ENCODE results near the gene SEMA3B. TPM values are rescaled to one million over a fixed set of nuclear protein-coding genes. Genes with fewer than 3 reads are reported as not detected.
"Not testable (repeated sequence)": the region's sequence is repeated elsewhere in the genome, so short reads cannot be mapped to it uniquely, and the experiment has no call there.

The SEMA3B gene
- total RNA-seq, 1 donor from 2014 or later = 179 TPM

DNA sequence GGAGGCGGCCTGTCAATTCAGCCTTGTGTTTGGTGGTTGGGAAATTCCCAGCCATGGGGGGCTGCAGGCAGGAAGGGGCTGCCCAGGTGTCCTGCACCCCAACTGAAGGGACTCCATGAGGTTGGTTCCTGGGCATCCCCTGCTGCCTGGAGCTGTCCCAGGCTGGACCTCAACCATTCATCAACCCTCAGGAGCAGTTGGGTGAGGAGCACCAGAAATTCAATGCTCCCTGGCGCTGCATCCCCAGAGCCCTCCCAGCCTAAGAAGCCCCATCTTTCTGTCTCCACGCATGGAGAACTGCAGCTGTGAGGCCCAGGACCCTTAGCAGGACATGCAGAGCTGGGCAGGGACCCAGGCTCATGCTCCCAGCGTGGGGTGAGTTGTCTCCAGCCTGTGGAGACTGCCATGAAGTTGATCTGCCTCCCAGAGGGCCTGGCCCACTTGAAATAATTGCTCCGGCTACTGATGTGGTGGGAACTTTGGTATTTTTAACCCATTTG is 8.0 kb upstream of the SEMA3B start:
- TF ChIP-seq, protein P1, sequence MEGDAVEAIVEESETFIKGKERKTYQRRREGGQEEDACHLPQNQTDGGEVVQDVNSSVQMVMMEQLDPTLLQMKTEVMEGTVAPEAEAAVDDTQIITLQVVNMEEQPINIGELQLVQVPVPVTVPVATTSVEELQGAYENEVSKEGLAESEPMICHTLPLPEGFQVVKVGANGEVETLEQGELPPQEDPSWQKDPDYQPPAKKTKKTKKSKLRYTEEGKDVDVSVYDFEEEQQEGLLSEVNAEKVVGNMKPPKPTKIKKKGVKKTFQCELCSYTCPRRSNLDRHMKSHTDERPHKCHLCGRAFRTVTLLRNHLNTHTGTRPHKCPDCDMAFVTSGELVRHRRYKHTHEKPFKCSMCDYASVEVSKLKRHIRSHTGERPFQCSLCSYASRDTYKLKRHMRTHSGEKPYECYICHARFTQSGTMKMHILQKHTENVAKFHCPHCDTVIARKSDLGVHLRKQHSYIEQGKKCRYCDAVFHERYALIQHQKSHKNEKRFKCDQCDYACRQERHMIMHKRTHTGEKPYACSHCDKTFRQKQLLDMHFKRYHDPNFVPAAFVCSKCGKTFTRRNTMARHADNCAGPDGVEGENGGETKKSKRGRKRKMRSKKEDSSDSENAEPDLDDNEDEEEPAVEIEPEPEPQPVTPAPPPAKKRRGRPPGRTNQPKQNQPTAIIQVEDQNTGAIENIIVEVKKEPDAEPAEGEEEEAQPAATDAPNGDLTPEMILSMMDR (IDR thresholded peaks at IDR 0.05; ENCODE audit: unreplicated experiment) = no peak
- Mint-ChIP-seq H3K9me3 (no peaks in the 10 kb centered on the region), H3K4me3 (peak overlapping the region; percentile 64), H3K4me1 (peaks cover 40% of the 10 kb centered on the region), H3K27ac (peak overlapping the region; percentile 100), H3K36me3 (peaks cover 11% of the 10 kb centered on the region), H3K27me3 (ENCODE audit: low read depth) (no peaks in the 10 kb centered on the region)
- no peak for DNase-seq (ENCODE audit: low spot score in 2 of 2, unreplicated experiment in 2 of 2)

DNA sequence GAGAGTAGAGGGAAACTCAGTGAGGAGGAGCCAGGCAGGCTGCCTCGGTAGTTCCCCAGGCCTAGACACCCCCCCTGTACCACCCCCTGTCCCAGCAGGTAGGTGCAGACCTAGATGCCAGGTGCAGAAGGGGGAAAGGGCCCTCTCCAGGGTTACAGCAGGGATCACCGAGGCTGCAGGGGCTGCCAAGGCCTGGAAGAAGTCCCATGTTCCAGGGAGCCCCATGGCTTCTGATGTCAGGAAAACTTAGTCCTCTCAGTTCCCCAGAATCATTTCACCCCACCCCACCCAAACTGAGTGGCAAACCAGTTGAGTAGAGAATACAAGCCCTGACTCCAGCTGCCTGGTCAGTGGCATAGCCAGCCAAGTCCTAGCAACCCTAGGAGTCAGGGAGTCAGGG is 7.4 kb upstream of the SEMA3B start:
- Mint-ChIP-seq H3K36me3 (peaks cover 10% of the 10 kb centered on the region), H3K9me3 (no peaks in the 10 kb centered on the region), H3K27ac (peak overlapping the region; percentile 100), H3K4me3 (peak overlapping the region; percentile 64), H3K4me1 (peaks cover 45% of the 10 kb centered on the region), H3K27me3 (ENCODE audit: low read depth) (no peaks in the 10 kb centered on the region)
- no peak for DNase-seq (ENCODE audit: low spot score in 2 of 2, unreplicated experiment in 2 of 2)
- TF ChIP-seq, protein P1 (IDR thresholded peaks at IDR 0.05; ENCODE audit: unreplicated experiment) = no peak

DNA sequence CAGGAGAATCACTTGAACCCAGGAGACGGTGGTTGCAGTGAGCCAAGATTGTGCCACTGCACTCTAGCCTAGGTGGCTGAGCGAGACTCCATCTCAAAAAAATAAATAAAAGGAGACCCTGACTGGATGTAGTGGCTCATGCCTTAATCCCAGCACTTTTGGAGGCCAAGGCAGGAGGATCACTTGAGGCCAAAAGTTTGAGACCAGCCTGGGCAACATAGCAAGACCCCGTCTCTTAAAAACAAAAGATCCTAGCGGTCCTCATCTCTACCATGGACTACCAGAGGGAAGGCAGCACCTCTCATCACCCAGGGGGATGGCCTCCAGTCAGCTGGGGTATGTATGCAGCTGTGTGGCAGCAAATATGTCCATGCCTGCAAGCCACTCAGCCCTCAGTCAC is 6.7 kb upstream of the SEMA3B start:
- not testable (repeated sequence) for H3K4me3 Mint-ChIP-seq; H3K27me3 Mint-ChIP-seq (ENCODE audit: low read depth); H3K9me3 Mint-ChIP-seq; DNase-seq (ENCODE audit: low spot score in 2 of 2, unreplicated experiment in 2 of 2); H3K36me3 Mint-ChIP-seq
- peak overlapping the region; percentile 100 for H3K27ac Mint-ChIP-seq
- H3K4me1 Mint-ChIP-seq = peaks cover 52% of the 10 kb centered on the region

DNA sequence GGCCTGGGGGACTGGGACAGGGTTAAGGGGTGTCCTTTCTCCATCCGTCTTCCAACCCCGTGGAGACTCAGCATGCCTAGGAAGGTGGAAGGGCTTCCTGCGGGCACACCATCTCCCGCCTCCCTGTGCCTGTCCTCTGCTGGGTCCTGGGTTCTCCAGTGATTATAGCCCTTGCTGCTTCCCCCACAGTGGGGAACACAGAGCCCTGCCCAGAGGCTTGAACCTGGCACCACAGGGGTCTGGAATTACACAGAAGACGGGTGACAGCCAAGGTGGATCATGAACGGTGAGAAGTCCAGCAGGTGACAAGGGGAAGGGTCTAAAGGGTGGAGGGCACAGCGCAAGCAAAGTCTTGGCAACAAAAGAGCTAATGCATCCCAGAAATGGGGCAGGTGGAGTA is 6.2 kb upstream of the SEMA3B start:
- H3K27ac Mint-ChIP-seq = peak overlapping the region; percentile 100
- DNase-seq (ENCODE audit: low spot score in 2 of 2, unreplicated experiment in 2 of 2) = no peak
- peaks cover 58% of the 10 kb centered on the region for H3K4me1 Mint-ChIP-seq
- TF ChIP-seq, protein P1 (IDR thresholded peaks at IDR 0.05; ENCODE audit: unreplicated experiment) = no peak
- H3K27me3 Mint-ChIP-seq (ENCODE audit: low read depth) = no peaks in the 10 kb centered on the region
- no peaks in the 10 kb centered on the region for H3K9me3 Mint-ChIP-seq
- peaks cover 1% of the 10 kb centered on the region for H3K36me3 Mint-ChIP-seq
- no peak overlapping the region for H3K4me3 Mint-ChIP-seq

DNA sequence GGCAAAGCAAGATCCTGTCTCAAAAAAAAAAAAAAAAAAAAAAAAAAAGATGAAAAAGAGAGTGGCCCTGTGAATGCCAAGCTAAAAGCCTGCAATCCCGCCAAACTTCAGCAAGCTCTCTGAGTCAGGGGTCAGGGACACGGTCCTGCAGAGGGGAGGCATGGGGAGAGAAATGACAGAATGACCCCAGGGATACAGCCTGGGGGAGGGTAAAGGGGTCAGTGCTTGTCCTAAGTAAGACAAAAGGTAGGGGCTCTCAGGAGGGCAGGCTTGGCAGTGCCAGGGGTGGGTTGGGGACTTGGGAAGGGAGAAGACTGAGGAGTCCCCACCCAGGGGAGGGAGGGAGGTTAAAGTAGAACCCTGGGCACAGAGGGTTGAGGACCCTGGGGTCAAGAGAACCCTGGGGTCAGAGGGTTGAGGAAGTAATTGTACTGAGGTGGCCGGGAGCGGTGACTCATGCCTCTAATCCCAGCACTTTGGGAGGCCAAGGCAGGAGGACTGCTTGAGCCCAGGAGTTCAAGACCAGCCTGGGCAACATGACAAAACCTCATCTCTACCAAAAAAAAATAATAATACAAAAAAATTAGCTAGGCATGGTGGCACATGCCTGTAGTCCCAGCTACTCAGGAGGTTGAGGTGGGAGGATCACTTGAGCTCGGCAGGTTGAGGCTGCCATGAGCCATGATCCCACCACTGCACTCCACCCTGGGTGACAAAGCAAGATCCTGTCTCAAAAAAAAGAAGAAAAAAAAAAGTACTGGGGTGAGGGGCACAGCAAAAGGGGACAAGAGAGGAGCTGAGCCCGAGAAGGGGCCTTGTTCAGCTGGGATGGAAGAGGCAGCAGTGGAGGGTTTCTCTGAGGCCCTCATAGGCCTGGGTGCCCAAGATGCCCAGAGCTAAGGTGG is 5.2 kb upstream of the SEMA3B start:
- H3K4me3 Mint-ChIP-seq = peak overlapping the region; percentile 2
- no peaks in the 10 kb centered on the region for H3K27me3 Mint-ChIP-seq (ENCODE audit: low read depth)
- peak overlapping the region; percentile 100 for H3K27ac Mint-ChIP-seq
- TF ChIP-seq, protein P1 (IDR thresholded peaks at IDR 0.05; ENCODE audit: unreplicated experiment) = no peak
- peaks cover 67% of the 10 kb centered on the region for H3K4me1 Mint-ChIP-seq
- H3K9me3 Mint-ChIP-seq = no peaks in the 10 kb centered on the region
- H3K36me3 Mint-ChIP-seq = no peaks in the 10 kb centered on the region
- no peak for DNase-seq (ENCODE audit: low spot score in 2 of 2, unreplicated experiment in 2 of 2)

DNA sequence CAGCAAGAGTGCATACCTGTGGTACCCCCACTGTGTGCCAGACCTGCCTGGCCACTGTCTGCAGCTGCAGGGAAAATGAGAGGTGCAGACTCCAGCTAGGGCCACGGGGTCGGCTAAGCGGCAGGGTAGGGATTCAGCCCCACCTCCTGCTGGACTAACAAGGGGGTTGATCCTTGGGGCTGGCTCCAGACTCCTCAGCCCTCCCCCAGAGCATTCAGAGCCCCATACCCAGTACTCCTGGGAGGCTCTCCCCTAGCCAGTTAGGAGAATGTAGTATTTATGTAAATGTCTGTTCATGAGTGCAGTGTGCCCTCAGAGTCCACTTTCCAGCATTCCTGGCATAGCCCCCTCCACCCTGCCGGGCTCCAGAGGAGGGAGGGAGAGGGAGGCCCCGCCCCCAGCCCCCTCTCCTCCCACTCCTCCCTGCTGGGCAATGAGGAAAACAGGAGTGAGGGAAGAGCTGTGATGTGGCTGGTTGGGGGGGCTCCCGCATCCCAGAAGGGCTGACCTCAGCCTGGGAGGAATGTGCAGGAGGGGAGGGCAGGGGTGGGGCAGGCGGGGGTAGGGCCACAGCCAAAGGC is 4.5 kb upstream of the SEMA3B start:
- H3K36me3 Mint-ChIP-seq = no peaks in the 10 kb centered on the region
- no peaks in the 10 kb centered on the region for H3K27me3 Mint-ChIP-seq (ENCODE audit: low read depth)
- H3K9me3 Mint-ChIP-seq = no peaks in the 10 kb centered on the region
- TF ChIP-seq, protein P1 (IDR thresholded peaks at IDR 0.05; ENCODE audit: unreplicated experiment) = no peak
- H3K27ac Mint-ChIP-seq = peak overlapping the region; percentile 100
- DNase-seq (ENCODE audit: low spot score in 2 of 2, unreplicated experiment in 2 of 2) = peak; percentile 86 to 88
- H3K4me3 Mint-ChIP-seq = peak overlapping the region; percentile 2
- H3K4me1 Mint-ChIP-seq = peaks cover 65% of the 10 kb centered on the region

All from mesothelial cell of epicardium (in vitro differentiated cells).